Spleen (tissue), 11 donors: ENCODE results near the gene PPP2R2B. TPM values are rescaled to one million over a fixed set of nuclear protein-coding genes. Genes with fewer than 3 reads are reported as not detected.

Source experiments
- DNase-seq: peaks from one replicate; pipeline ENCODE4 v3.0.0-alpha.2; 2020
- H3K27ac ChIP-seq, 8 donors: fragments of 200-600 bp; sonication (generic) in 7 of 8; 1 replicate in 4 of 8; 2 replicates in 4 of 8; pipeline versions ENCODE4 v1.5.0 to v1.8.0; 2016 to 2021; ENCODE audit warnings: inconsistent platforms in 4 of 8, mild to moderate bottlenecking in 4 of 8, moderate library complexity in 1 of 8
- H3K27me3 ChIP-seq, 7 donors: fragments of 200-600 bp; sonication (generic) in 6 of 7; replicated peaks in 1 of 7; 1 replicate in 4 of 7; 2 replicates in 3 of 7; pipeline versions ENCODE4 v1.5.0 to v1.8.0; 2016 to 2021; ENCODE audit warnings: inconsistent platforms in 3 of 7, mild to moderate bottlenecking in 1 of 7
- H3K36me3 ChIP-seq, 6 donors: fragments of 200-600 bp; sonication (generic) in 5 of 6; 1 replicate in 4 of 6; 2 replicates in 2 of 6; pipeline versions ENCODE4 v1.5.0 to v1.8.0; 2016 to 2021; ENCODE audit warnings: inconsistent platforms in 2 of 6
- H3K4me1 ChIP-seq, 6 donors: fragments of 200-600 bp; sonication (generic) in 5 of 6; 1 replicate in 3 of 6; 2 replicates in 3 of 6; pipeline versions ENCODE4 v1.5.0 to v1.8.0; 2016 to 2021; ENCODE audit warnings: inconsistent platforms in 3 of 6
- H3K4me3 ChIP-seq, 8 donors: fragments of 200-600 bp; sonication (generic) in 7 of 8; 1 replicate in 4 of 8; 2 replicates in 4 of 8; pipeline versions ENCODE4 v1.5.0 to v1.8.0; 2016 to 2021; ENCODE audit warnings: inconsistent platforms in 4 of 8, mild to moderate bottlenecking in 4 of 8, moderate library complexity in 2 of 8
- H3K9me3 ChIP-seq, 8 donors: fragments of 200-600 bp; sonication (generic) in 7 of 8; 1 replicate in 4 of 8; 2 replicates in 4 of 8; pipeline versions ENCODE4 v1.5.0 to v1.8.0; 2016 to 2021; ENCODE audit warnings: inconsistent platforms in 4 of 8
- POLR2A ChIP-seq, 3 donors: fragments of 450-650 bp; IDR thresholded peaks; one replicate each; pipeline ENCODE4 v1.5.1; 2017; ENCODE audit warnings: antibody characterized with exemption in 3 of 3, mild to moderate bottlenecking in 1 of 3
- POLR2AphosphoS5 ChIP-seq, 3 donors: sonication (generic); formaldehyde crosslinking; IDR thresholded peaks; one replicate each; pipeline ENCODE4 v1.5.1; 2017; ENCODE audit warnings: antibody characterized with exemption in 3 of 3
- WGBS, 5 donors: extraction: QIAGEN DNeasy Blood & Tissue Kit in 3 of 5; methylation state at CpG; one replicate each; pipeline versions ENCODE4 v1.1.5 to v1.1.7; 2013 to 2018; 5-methylcytosine and 5-hydroxymethylcytosine counted together
- intact Hi-C: fragments of 100-400 bp; cut with DNase I; formaldehyde crosslinking; loops from one replicate; pipeline ENCODE4 v1.15.0; 2023; ENCODE audit warnings: low total_unique reads
- polyA plus RNA-seq, 3 donors: library from polyadenylated mRNA; stranded (reverse); fragments of 200-250 nt; gene quantifications; one replicate each; pipeline ENCODE4 v1.2.1, GENCODE V29; 2013
- total RNA-seq, 7 donors: library from RNA; depleted of rRNA in 3 of 7; stranded (reverse); fragments of >200 nt in 3 of 7; fragmentation: NEBNext Ultra II Directional in 4 of 7; extraction: Animal tissue kit (Norgen Biotek cat#: 25700) in 4 of 7; gene quantifications; one replicate each; pipeline versions ENCODE4 v1.1.0 to v1.2.1, GENCODE V29; 2016 to 2021
- TF ChIP-seq, protein P1 (sequence below), 11 experiments: fragments of 200-600 bp in 7 of 11; fragments of 450-650 bp in 4 of 11; sonication (generic) in 4 of 11; IDR thresholded peaks in 8 of 11; conservative IDR thresholded peaks in 3 of 11; 1 replicate in 7 of 11; 2 replicates in 4 of 11; pipeline versions ENCODE4 v1.4.0 to v1.8.0; 2016 to 2021; ENCODE audit warnings: antibody characterized with exemption in 11 of 11, inconsistent platforms in 4 of 11, mild to moderate bottlenecking in 1 of 11
- donor health status: healthy with polysubstance abuse.
- donor health status: DM: no; HTN: no; CAD: no; lungs with moderate emphysema.
- donor health status: DM: no; HTN: no; CAD: no.
- donor health status: Bipolar disorder and iron deficiency.
- donor health status: healthy.
- donor health status: DM: no; HTN: no; CAD: no.
- donor health status: DM: yes; HTN: yes; CAD: no.

PPP2R2B gene
- total and polyA plus RNA-seq, 10 donors = 0.17 to 9.3 (median 4.1) TPM

GRCh38 chr5:146726891-146727290, 151.7 kb downstream of the PPP2R2B start:
- no peak for DNase-seq
- Histone ChIP-seq H3K27me3 (no peaks in the 10 kb centered on the region), H3K4me3 (no peak overlapping the region), H3K36me3 (no peaks in the 10 kb centered on the region), H3K27ac (no peak overlapping the region), H3K4me1 (no peaks in the 10 kb centered on the region), H3K9me3 (peaks cover 0 to 30% (median 23%) of the 10 kb centered on the region in 8 donors)
- intact Hi-C loops = no loop called here
- WGBS, 5 donors = 70 to 93% (median 84%) methylated on average over 1 of the region's 1 CpG
- TF ChIP-seq, protein P1, sequence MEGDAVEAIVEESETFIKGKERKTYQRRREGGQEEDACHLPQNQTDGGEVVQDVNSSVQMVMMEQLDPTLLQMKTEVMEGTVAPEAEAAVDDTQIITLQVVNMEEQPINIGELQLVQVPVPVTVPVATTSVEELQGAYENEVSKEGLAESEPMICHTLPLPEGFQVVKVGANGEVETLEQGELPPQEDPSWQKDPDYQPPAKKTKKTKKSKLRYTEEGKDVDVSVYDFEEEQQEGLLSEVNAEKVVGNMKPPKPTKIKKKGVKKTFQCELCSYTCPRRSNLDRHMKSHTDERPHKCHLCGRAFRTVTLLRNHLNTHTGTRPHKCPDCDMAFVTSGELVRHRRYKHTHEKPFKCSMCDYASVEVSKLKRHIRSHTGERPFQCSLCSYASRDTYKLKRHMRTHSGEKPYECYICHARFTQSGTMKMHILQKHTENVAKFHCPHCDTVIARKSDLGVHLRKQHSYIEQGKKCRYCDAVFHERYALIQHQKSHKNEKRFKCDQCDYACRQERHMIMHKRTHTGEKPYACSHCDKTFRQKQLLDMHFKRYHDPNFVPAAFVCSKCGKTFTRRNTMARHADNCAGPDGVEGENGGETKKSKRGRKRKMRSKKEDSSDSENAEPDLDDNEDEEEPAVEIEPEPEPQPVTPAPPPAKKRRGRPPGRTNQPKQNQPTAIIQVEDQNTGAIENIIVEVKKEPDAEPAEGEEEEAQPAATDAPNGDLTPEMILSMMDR (IDR thresholded peaks at IDR 0.05 in 8 of 11, conservative IDR thresholded peaks at IDR 0.05 in 3 of 11) = no peak
- no peak for TF ChIP-seq POLR2A (IDR thresholded peaks at IDR 0.05)
- no peak for TF ChIP-seq POLR2AphosphoS5 (IDR thresholded peaks at IDR 0.05)

DNA sequence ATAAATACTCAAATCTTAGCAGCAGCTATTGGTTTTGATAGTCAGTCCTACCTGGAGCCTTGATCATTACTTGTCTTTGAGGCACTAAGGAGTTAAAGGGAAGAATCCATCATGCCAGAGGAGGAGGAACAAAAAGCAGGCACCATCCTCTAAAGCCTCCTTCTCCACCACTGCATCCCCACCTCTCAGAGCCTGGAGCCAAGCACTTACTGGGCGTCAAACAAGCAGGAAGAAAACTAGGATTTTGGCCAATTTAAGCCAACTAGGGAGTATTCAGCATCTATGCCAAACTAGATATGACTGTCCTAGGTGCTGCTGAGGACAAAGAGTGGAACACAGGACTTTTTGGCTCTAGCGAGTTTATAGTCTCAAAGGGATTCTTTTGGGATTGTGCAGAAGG, 152.5 kb downstream of the PPP2R2B start:
- H3K27me3 ChIP-seq = no peaks in the 10 kb centered on the region
- H3K4me1 ChIP-seq = no peaks in the 10 kb centered on the region
- WGBS, 5 donors = 75 to 82% (median 78%) methylated on average over 2 of the region's 2 CpGs
- intact Hi-C loops = no loop called here
- peaks cover 0 to 30% (median 23%) of the 10 kb centered on the region in 8 donors for H3K9me3 ChIP-seq
- DNase-seq = no peak
- H3K36me3 ChIP-seq = no peaks in the 10 kb centered on the region
- no peak overlapping the region for H3K4me3 ChIP-seq
- H3K27ac ChIP-seq = no peak overlapping the region
- TF ChIP-seq POLR2A (IDR thresholded peaks at IDR 0.05) = no peak
- TF ChIP-seq POLR2AphosphoS5 (IDR thresholded peaks at IDR 0.05) = no peak
- TF ChIP-seq, protein P1 (IDR thresholded peaks at IDR 0.05 in 8 of 11, conservative IDR thresholded peaks at IDR 0.05 in 3 of 11) = no peak

GRCh38 chr5:146725025-146725424, 153.5 kb downstream of the PPP2R2B start:
- H3K4me1 ChIP-seq = no peaks in the 10 kb centered on the region
- 73 to 81% (median 75%) methylated on average over 4 of the region's 4 CpGs for WGBS, 5 donors
- H3K27me3 ChIP-seq = no peaks in the 10 kb centered on the region
- no peak overlapping the region for H3K4me3 ChIP-seq
- TF ChIP-seq, protein P1 (IDR thresholded peaks at IDR 0.05 in 8 of 11, conservative IDR thresholded peaks at IDR 0.05 in 3 of 11) = no peak
- TF ChIP-seq POLR2A (IDR thresholded peaks at IDR 0.05) (no peak), POLR2AphosphoS5 (IDR thresholded peaks at IDR 0.05) (no peak)
- no peak overlapping the region for H3K27ac ChIP-seq
- H3K36me3 ChIP-seq = no peaks in the 10 kb centered on the region
- no peak for DNase-seq
- intact Hi-C loops = no loop called here
- H3K9me3 ChIP-seq = peaks cover 0 to 22% (median 20%) of the 10 kb centered on the region in 8 donors

- DNase-seq = no peak
- Histone ChIP-seq H3K9me3 (no peaks in the 10 kb centered on the region), H3K27ac (no peak overlapping the region), H3K36me3 (no peaks in the 10 kb centered on the region), H3K4me1 (no peaks in the 10 kb centered on the region), H3K4me3 (no peak overlapping the region), H3K27me3 (no peaks in the 10 kb centered on the region)
- intact Hi-C loops = no loop called here
- 36 to 51% (median 47%) methylated on average over 1 of the region's 1 CpG for WGBS, 5 donors
- TF ChIP-seq, protein P1 (IDR thresholded peaks at IDR 0.05 in 8 of 11, conservative IDR thresholded peaks at IDR 0.05 in 3 of 11) = no peak
- TF ChIP-seq POLR2AphosphoS5 (IDR thresholded peaks at IDR 0.05) = no peak
- TF ChIP-seq POLR2A (IDR thresholded peaks at IDR 0.05) = no peak
Measured at GRCh38 chr5:146722361-146722779, 156.2 kb downstream of the PPP2R2B start.
